ENCODE data around the gene RNF144A.

- no peak for TF ChIP-seq CTCF (IDR thresholded peaks at IDR 0.05)
- TF ChIP-seq EP300 (IDR thresholded peaks at IDR 0.05), result no peak
- no peak for TF ChIP-seq POLR2A (IDR thresholded peaks at IDR 0.05)
Measured at GRCh38 chr2:6982449-6982848, 65.2 kb downstream of the RNF144A start.

All from ovary (tissue), 3 donors.